HT-29 (cell line): ENCODE data around the gene ELMO1. TPM values are rescaled to one million over a fixed set of nuclear protein-coding genes. Genes with fewer than 3 reads are reported as not detected.

Experiments
- DNase-seq: peaks from one replicate; pipeline ENCODE4 v3.0.0-alpha.2; 2015; ENCODE audit warnings: low spot score
- total RNA-seq: library from RNA; depleted of rRNA; stranded (reverse); fragments of >200 nt; shearing (Covaris generic); gene quantifications from 2 replicates; pipeline ENCODE4 v1.2.3, GENCODE V29; 2014

The ELMO1 gene
- total RNA-seq, 1 experiment from 2014 or later: 0.41 TPM

- no peak for DNase-seq
These were observed 561.4 kb downstream of the ELMO1 start for GRCh38 chr7:36887233-36887632.

- DNase-seq: no peak
These were observed 563.8 kb downstream of the ELMO1 start for GRCh38 chr7:36884910-36885309.

GRCh38 chr7:36884351-36884750 lies 564.3 kb downstream of the ELMO1 start:
- no peak for DNase-seq

- DNase-seq: no peak
These were observed 567.3 kb downstream of the ELMO1 start for GRCh38 chr7:36881233-36881874.

- no peak for DNase-seq
These were observed 568.6 kb downstream of the ELMO1 start for GRCh38 chr7:36880108-36880507.

- no peak for DNase-seq
These were observed 569.6 kb downstream of the ELMO1 start for GRCh38 chr7:36879021-36879420.

GRCh38 chr7:36878288-36878687 lies 570.4 kb downstream of the ELMO1 start:
- no peak for DNase-seq

- no peak for DNase-seq
These were observed 572.9 kb downstream of the ELMO1 start for GRCh38 chr7:36875794-36876193.

- no peak for DNase-seq
These were observed 574.6 kb downstream of the ELMO1 start for GRCh38 chr7:36874041-36874440.

- peak; percentile 27 for DNase-seq
These were observed 576.8 kb downstream of the ELMO1 start for GRCh38 chr7:36871863-36872262.

- no peak for DNase-seq
These were observed 577.3 kb downstream of the ELMO1 start for GRCh38 chr7:36871355-36871738.

GRCh38 chr7:36870625-36871354 lies 577.9 kb downstream of the ELMO1 start:
- DNase-seq: no peak

GRCh38 chr7:36868727-36869411 lies 579.8 kb downstream of the ELMO1 start:
- no peak for DNase-seq

GRCh38 chr7:36865019-36865418 lies 583.6 kb downstream of the ELMO1 start:
- DNase-seq: no peak

GRCh38 chr7:36863901-36864701 lies 584.6 kb downstream of the ELMO1 start:
- DNase-seq: no peak

GRCh38 chr7:36862771-36863261 lies 585.8 kb downstream of the ELMO1 start:
- no peak for DNase-seq

- no peak for DNase-seq
These were observed 587.0 kb downstream of the ELMO1 start for GRCh38 chr7:36861656-36862055.

- DNase-seq: no peak
These were observed 588.0 kb downstream of the ELMO1 start for GRCh38 chr7:36860681-36861080.

- DNase-seq: no peak
These were observed 593.3 kb downstream of the ELMO1 start for GRCh38 chr7:36855330-36855729.

GRCh38 chr7:36854652-36855051 lies 594.0 kb downstream of the ELMO1 start:
- DNase-seq: no peak

- DNase-seq: no peak
These were observed 595.7 kb downstream of the ELMO1 start for GRCh38 chr7:36852931-36853330.

GRCh38 chr7:36852017-36852416 lies 596.6 kb downstream of the ELMO1 start:
- no peak for DNase-seq
